LNCaP clone FGC (cell line): ENCODE measurements around the gene CAVIN2.

Experiments
- DNase-seq: peaks from one replicate; pipeline ENCODE4 v3.0.0-alpha.2; 2011; ENCODE audit warnings: low read depth
- H3K4me3 ChIP-seq: 2 replicates; pipeline ENCODE4 v1.5.1; 2011; ENCODE audit warnings: mild to moderate bottlenecking, low read depth, low read length, control low read depth
- TF ChIP-seq, protein P1 (sequence below): IDR thresholded peaks from 2 replicates; pipeline ENCODE4 v1.5.1; 2012; ENCODE audit warnings: mild to moderate bottlenecking; ENCODE audit not compliant: control insufficient read depth, insufficient read depth; ENCODE audit errors: extremely low read depth

CAVIN2 gene, protein sequence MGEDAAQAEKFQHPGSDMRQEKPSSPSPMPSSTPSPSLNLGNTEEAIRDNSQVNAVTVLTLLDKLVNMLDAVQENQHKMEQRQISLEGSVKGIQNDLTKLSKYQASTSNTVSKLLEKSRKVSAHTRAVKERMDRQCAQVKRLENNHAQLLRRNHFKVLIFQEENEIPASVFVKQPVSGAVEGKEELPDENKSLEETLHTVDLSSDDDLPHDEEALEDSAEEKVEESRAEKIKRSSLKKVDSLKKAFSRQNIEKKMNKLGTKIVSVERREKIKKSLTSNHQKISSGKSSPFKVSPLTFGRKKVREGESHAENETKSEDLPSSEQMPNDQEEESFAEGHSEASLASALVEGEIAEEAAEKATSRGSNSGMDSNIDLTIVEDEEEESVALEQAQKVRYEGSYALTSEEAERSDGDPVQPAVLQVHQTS

DNA sequence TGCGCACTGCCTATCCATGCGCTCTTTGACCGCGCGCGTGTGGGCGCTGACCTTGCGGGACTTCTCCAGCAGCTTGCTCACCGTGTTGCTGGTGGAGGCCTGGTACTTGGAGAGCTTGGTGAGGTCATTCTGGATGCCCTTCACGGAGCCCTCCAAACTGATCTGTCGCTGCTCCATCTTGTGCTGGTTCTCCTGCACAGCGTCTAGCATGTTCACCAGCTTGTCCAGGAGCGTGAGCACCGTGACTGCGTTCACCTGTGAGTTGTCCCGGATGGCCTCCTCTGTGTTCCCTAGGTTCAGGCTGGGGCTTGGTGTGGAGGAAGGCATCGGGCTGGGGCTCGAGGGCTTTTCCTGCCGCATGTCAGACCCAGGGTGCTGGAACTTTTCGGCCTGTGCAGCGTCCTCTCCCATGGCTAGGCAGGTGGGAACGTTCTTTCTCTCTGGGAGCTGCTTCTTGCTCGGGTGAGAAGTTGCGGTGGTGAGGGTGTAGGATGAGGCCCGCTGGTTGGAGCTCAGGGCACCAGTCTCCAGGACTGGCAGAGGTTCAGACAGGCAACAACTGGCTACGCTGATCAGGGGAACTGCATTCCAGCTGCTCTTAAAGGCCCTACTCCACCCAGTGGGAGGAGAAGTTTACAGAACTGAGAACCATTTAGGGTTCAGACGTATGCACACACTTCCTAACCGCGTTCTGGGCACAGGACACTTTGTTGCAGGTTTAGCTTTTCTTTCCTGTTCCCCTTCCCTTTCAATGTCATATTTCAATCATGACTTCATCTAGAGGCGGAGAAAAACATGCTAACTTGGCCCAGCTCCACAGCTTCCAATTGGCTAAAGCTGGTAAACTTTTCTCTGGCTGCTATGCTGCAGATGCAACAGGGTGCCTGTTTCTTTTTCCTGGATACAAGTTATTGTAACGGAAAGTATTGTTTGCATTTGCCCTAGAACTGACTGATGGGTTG is at the start of gene CAVIN2:
Gene CAVIN2 (minus strand): TSS at position 574 of the 962 bp plus-strand sequence. CDS start 163 bp downstream, at position 411.
- DNase-seq, result no peak
- TF ChIP-seq, protein P1, sequence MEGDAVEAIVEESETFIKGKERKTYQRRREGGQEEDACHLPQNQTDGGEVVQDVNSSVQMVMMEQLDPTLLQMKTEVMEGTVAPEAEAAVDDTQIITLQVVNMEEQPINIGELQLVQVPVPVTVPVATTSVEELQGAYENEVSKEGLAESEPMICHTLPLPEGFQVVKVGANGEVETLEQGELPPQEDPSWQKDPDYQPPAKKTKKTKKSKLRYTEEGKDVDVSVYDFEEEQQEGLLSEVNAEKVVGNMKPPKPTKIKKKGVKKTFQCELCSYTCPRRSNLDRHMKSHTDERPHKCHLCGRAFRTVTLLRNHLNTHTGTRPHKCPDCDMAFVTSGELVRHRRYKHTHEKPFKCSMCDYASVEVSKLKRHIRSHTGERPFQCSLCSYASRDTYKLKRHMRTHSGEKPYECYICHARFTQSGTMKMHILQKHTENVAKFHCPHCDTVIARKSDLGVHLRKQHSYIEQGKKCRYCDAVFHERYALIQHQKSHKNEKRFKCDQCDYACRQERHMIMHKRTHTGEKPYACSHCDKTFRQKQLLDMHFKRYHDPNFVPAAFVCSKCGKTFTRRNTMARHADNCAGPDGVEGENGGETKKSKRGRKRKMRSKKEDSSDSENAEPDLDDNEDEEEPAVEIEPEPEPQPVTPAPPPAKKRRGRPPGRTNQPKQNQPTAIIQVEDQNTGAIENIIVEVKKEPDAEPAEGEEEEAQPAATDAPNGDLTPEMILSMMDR, result no peak
- no peak within 1 kb of the TSS for H3K4me3 ChIP-seq

DNA sequence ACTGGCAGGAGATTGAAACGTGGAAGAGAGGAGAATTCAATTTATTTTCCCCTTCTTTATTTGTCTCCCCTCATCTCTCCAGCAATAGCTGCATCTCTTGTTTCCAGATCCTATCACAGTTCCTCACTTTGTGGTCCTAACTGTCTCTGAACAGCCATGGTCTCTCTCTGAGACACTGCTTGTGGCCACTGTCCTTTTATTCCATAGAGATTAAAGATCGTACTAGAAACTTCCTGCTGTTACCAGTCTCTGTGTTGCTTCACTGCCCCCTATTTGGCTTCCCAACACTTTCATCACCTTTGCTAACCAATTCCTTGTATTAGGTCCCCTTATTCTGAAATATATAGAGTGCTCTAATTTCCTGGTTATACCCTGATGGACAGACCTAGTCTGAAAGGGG is 48.9 kb upstream of the CAVIN2 start:
- TF ChIP-seq, protein P1, result no peak
- no peak overlapping the region for H3K4me3 ChIP-seq
- DNase-seq, result no peak

DNA sequence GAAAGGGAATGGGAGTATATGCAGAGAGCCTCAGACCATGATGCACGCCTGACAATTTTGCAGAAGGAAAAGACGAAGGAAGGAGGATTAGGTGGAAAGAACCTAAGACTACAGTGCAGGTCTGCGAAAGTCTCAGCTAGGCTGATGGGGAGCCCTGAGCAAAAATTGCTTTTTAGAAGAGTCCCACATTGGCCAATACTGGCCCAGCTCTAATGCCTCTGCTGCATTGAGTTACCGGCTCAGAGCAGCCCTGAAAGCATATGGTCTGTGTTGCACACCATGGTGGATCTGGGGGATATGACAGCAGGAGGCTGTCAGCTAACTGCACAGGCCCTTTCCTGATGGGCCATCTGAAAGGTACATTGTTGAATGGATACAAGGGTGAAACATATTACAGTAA is 48.3 kb upstream of the CAVIN2 start:
- TF ChIP-seq, protein P1, result no peak
- no peak for DNase-seq
- H3K4me3 ChIP-seq, result no peak overlapping the region

DNA sequence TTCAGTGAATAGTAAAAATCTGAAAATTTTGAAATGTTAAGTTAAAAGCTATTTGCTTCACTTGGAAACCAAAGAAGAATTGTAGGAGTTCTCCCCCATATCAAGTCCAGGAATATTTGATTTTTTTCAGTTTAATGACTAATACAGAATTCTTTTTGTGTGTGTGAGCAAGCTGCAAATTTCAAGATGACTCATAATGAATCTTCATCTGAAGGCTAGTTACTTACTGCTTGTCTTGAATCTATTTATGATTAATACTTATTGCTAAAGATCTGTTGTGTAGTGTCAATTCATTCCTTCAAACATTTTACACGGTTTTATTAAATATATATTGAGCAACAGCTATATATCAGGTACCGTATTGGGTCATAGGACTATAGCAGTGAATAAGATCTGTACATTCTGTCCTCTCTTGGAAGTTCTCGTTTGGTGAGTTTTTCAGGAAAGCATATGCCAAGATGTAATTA is 47.8 kb upstream of the CAVIN2 start:
- TF ChIP-seq, protein P1, result no peak
- H3K4me3 ChIP-seq, result no peak overlapping the region
- peak; percentile 6 for DNase-seq

DNA sequence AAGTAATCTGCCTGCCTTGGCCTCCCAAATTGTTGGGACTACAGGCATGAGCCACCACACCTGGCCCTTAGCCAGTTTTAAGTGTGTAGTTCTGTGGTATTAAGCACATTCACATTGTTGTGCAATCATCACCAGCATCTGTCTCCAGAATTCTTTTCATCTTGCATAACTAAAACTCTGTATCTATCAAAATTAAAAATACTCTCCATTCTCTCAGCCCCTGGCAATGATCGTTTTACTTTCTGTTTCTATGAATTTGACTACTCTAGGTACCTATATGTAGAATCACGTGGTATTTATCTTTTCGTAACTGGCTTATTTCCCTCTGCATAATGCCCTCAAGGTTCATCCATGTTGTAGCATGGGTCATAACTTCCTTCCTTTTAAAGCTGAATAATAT is 45.5 kb upstream of the CAVIN2 start:
- no peak for DNase-seq
- TF ChIP-seq, protein P1, result no peak
- H3K4me3 ChIP-seq, result no peak overlapping the region

- H3K4me3 ChIP-seq, result no peak overlapping the region
- TF ChIP-seq, protein P1, result no peak
- DNase-seq, result no peak
Observed at GRCh38 chr2:191891656-191892055, 44.8 kb upstream of the CAVIN2 start.
